H1 (cell line): ENCODE results near the gene RASGEF1C. TPM values are rescaled to one million over a fixed set of nuclear protein-coding genes. Genes with fewer than 3 reads are reported as not detected.

Experiments used
- CBX5 ChIP-seq: fragments of 300-800, 300-1000 bp; sonication (generic); IDR thresholded peaks from 2 replicates; pipeline ENCODE4 v1.7.1; 2016; ENCODE audit warnings: antibody characterized with exemption, low read length, low read depth
- CHD7 ChIP-seq: fragments of 300-600 bp; sonication (generic); IDR thresholded peaks from 2 replicates; pipeline ENCODE4 v1.7.1; 2012; ENCODE audit warnings: low read length, moderate library complexity, mild to moderate bottlenecking, inconsistent platforms; ENCODE audit not compliant: insufficient replicate concordance
- RBBP5 ChIP-seq: IDR thresholded peaks from 2 replicates; pipeline ENCODE4 v1.7.1; 2012; ENCODE audit warnings: low read depth, mild to moderate bottlenecking, inconsistent platforms, low read length, moderate library complexity, borderline replicate concordance
- SP1 ChIP-seq: IDR thresholded peaks from 2 replicates; pipeline ENCODE4 v1.6.1; 2011; ENCODE audit warnings: low read depth, low read length
- ZNF274 ChIP-seq: IDR thresholded peaks from 2 replicates; pipeline ENCODE4 v1.7.0; 2012; ENCODE audit warnings: low read length, borderline replicate concordance; ENCODE audit errors: extremely low read depth
- polyA plus RNA-seq, 7 experiments: library from polyadenylated mRNA; depleted of rRNA in 3 of 7; stranded (reverse) in 5 of 7; unstranded in 2 of 7; fragments of >200 nt in 5 of 7; fragments of 200-250 nt in 2 of 7; gene quantifications; 1 replicate in 5 of 7; 2 replicates in 1 of 7; 4 replicates in 1 of 7; pipeline versions ENCODE4 v1.2.1 to v1.2.3, GENCODE V29; 2011 to 2013; ENCODE audit warnings: missing spikeins in 2 of 7, mixed read lengths in 2 of 7
- total RNA-seq: library from RNA; stranded (reverse); fragmentation: NEBNext Ultra II Directional; extraction: Animal tissue kit (Norgen Biotek cat#: 25700); gene quantifications from 2 replicates; pipeline ENCODE4 v1.2.1, GENCODE V29; 2021

Gene RASGEF1C
- total and polyA plus RNA-seq, 2 of the 8 experiments (the other 6 are each of a cell fraction or from before 2014, with no cell fraction given) = 0.26 to 0.61 TPM

- no peak for TF ChIP-seq CHD7
- no peak for TF ChIP-seq ZNF274
- TF ChIP-seq CBX5 = no peak
- no peak for TF ChIP-seq RBBP5
- no peak for TF ChIP-seq SP1
These were observed 99.1 kb downstream of the RASGEF1C start (continued) for GRCh38 chr5:180109920-180110319.
